Measurements from ENCODE around the gene TNFSF12. TPM values are rescaled to one million over a fixed set of nuclear protein-coding genes. Genes with fewer than 3 reads are reported as not detected.

Gene TNFSF12
- total RNA-seq, 1 donor from 2014 or later = 91.3 TPM

DNA sequence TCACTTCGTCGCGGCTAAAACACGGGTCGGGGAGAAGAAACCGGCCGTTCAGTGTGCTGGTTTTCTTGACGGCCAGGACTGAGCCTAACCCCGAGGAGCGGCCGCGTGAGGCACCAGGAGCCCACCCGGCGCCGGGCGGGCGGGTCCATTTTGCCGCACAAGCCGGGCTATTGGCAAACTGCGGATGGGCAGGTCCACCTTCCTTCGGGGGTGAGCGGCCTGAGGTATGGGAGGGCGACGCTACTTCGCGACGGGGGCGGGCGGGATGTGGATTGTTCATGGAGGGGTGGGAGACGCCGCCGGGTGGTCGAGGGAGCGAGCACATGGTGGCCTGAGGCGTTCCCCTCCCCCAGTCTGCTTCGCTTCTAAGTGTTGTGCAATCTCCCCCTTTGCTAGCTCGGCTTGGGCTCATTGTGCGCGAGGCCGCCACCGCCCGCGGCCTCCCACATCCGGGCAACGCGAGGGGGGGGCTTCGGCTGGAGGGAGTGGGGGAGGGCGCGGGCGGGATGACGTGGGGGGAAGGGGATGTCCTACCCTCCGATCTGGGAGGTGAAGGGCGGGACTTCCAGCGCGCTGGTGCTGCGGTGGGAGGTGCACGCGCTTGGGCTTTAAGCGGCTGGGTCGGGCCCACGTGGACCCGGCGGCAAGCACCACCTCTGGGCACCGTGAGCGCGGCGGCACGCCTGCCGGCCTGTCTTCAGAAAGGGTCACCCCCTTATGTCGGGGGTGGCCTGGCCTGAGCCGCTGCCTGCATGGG lies 24.6 kb downstream of the TNFSF12 start:
- intact Hi-C loops (cut with DNase I) = no loop called here
- Histone ChIP-seq H3K9me3 (no peaks in the 10 kb centered on the region), H3K27me3 (ENCODE audit: low read depth) (no peaks in the 10 kb centered on the region), H3K4me1 (peaks cover 60% of the 10 kb centered on the region), H3K27ac (peak overlapping the region; percentile 97), H3K4me3 (peak overlapping the region; percentile 81), H3K36me3 (peaks cover 78% of the 10 kb centered on the region)
- DNase-seq = peak; percentile 93
- TF ChIP-seq, protein P1, sequence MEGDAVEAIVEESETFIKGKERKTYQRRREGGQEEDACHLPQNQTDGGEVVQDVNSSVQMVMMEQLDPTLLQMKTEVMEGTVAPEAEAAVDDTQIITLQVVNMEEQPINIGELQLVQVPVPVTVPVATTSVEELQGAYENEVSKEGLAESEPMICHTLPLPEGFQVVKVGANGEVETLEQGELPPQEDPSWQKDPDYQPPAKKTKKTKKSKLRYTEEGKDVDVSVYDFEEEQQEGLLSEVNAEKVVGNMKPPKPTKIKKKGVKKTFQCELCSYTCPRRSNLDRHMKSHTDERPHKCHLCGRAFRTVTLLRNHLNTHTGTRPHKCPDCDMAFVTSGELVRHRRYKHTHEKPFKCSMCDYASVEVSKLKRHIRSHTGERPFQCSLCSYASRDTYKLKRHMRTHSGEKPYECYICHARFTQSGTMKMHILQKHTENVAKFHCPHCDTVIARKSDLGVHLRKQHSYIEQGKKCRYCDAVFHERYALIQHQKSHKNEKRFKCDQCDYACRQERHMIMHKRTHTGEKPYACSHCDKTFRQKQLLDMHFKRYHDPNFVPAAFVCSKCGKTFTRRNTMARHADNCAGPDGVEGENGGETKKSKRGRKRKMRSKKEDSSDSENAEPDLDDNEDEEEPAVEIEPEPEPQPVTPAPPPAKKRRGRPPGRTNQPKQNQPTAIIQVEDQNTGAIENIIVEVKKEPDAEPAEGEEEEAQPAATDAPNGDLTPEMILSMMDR (IDR thresholded peaks at IDR 0.05) = no peak
- peak; percentile 81 to 87 for ATAC-seq

DNA sequence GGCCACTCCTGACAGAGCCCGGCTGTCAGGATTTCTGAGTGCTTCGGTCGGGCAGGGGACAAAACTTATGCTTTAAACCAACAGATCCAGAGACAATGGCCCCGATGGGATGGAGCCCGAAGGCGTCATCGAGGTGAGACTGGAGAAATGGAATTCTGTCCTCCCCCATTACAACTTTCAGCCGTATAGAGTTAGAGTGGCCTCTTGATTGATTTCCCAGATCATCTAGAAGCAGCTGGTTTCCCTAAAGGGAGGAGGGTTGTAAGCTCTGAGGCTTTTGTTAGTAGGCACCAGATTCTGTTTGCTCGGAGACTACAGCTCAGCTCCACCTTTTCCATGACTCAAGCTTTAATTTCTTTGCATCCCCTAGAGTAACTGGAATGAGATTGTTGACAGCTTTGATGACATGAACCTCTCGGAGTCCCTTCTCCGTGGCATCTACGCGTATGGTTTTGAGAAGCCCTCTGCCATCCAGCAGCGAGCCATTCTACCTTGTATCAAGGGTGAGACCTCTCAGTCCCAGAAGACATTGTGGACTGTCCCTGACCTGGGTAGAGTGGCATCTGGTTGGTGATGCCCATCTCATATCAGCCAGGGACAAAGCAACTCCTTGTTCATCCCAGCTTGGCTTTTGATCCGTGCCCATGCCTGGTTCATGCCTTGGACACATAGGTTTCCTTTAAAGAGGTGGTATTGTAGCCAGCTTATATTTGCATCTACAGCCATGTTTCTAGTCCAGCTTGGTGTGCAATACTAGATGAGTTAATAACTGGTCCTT lies 25.5 kb downstream of the TNFSF12 start:
- TF ChIP-seq, protein P1 (IDR thresholded peaks at IDR 0.05) = no peak
- peaks cover 77% of the 10 kb centered on the region for H3K36me3 ChIP-seq
- H3K9me3 ChIP-seq = no peaks in the 10 kb centered on the region
- no peaks in the 10 kb centered on the region for H3K27me3 ChIP-seq (ENCODE audit: low read depth)
- ATAC-seq (no peak), DNase-seq (no peak)
- H3K4me3 ChIP-seq = peak overlapping the region; percentile 81
- intact Hi-C loops (cut with DNase I) = no loop called here
- H3K27ac ChIP-seq = peak overlapping the region; percentile 97
- H3K4me1 ChIP-seq = peaks cover 68% of the 10 kb centered on the region

DNA sequence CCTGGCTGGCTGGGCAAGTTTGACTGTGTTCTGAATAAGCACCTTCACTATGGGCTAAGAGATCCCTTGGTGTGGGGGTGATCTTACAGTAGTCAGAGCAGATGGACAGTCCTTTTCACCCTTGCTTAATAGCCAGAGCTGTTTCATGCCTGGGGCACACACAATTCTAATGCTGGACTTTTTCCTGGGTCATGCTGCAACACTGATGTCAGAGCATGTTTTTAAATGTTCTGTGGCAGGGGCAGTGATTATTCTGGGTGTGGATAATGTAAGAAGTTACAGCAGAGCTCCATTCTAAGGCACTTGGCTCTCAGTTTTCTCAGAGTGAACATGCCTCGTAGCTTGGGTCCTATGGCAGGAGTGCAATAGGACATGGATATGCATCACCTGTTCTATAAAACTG lies 26.6 kb downstream of the TNFSF12 start:
- Histone ChIP-seq H3K36me3 (peaks cover 66% of the 10 kb centered on the region), H3K9me3 (no peaks in the 10 kb centered on the region), H3K4me1 (peaks cover 79% of the 10 kb centered on the region), H3K27me3 (ENCODE audit: low read depth) (no peaks in the 10 kb centered on the region), H3K4me3 (peak overlapping the region; percentile 81), H3K27ac (peak overlapping the region; percentile 6)
- no peak for ATAC-seq
- no peak for DNase-seq
- intact Hi-C loops (cut with DNase I) = no loop called here
- TF ChIP-seq, protein P1 (IDR thresholded peaks at IDR 0.05) = no peak

DNA sequence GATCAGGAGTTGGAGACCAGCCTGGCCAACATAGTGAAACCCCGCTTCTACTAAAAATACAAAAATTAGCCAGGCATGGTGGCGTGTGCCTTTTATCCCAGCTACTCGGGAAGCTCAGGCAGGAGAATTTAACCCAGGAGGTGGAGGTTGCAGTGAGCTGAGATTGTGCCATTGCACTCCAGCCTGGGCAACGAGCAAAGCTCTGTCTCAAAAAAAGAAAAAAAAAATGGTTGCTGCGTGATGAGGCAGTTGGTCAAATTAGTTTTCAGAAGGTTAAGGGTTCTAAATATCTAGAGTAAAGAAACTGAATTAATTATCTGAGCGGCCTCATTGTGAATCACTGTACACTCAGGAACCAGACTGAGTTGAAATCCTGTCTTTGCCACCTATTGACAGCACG lies 27.1 kb downstream of the TNFSF12 start:
- ATAC-seq (no peak), DNase-seq (no peak)
- no peak overlapping the region for H3K27ac ChIP-seq
- TF ChIP-seq, protein P1 (IDR thresholded peaks at IDR 0.05) = no peak
- peaks cover 61% of the 10 kb centered on the region for H3K36me3 ChIP-seq
- peak overlapping the region; percentile 81 for H3K4me3 ChIP-seq
- intact Hi-C loops (cut with DNase I) = no loop called here
- no peaks in the 10 kb centered on the region for H3K27me3 ChIP-seq (ENCODE audit: low read depth)
- H3K9me3 ChIP-seq = no peaks in the 10 kb centered on the region
- peaks cover 79% of the 10 kb centered on the region for H3K4me1 ChIP-seq

DNA sequence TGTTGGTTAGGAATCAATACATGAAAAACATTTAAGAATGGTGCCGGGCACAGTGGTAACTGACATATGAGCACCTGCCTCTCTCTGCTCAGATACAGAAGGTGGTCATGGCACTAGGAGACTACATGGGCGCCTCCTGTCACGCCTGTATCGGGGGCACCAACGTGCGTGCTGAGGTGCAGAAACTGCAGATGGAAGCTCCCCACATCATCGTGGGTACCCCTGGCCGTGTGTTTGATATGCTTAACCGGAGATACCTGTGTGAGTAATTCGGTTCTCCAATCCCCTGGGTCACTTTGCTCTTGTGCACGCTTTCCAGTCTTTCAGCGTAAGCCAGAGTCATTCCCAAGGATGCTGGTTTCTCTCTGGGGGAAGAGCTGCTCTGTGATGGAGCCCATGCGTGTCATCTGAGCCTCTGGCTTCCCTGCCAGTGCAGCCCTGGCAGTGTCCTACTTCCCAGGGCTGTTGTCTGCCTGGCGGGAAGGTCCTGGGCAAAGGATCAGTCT lies 27.6 kb downstream of the TNFSF12 start:
- TF ChIP-seq, protein P1 (IDR thresholded peaks at IDR 0.05) = no peak
- no peaks in the 10 kb centered on the region for H3K9me3 ChIP-seq
- ATAC-seq (no peak), DNase-seq (no peak)
- intact Hi-C loops (cut with DNase I) = no loop called here
- peak overlapping the region; percentile 14 for H3K4me3 ChIP-seq
- H3K27me3 ChIP-seq (ENCODE audit: low read depth) = no peaks in the 10 kb centered on the region
- H3K27ac ChIP-seq = no peak overlapping the region
- H3K4me1 ChIP-seq = peaks cover 74% of the 10 kb centered on the region
- H3K36me3 ChIP-seq = peaks cover 56% of the 10 kb centered on the region
